Keratinocyte (primary cell): ENCODE measurements around the gene YPEL1. TPM values are rescaled to one million over a fixed set of nuclear protein-coding genes. Genes with fewer than 3 reads are reported as not detected.
A peak's percentile ranks its signal among the peaks of the same experiment; 100 is the strongest.

Source experiments
- DNase-seq: peaks from one replicate; pipeline ENCODE4 v3.0.0-alpha.2; 2011; ENCODE audit warnings: low read depth, missing footprints, low spot score
- FAIRE-seq: peaks from 2 replicates; lab custom pipeline; 2011; peaks lifted over from hg19 to GRCh38; lab: Jason Lieb, UNC
- H2AFZ ChIP-seq: 2 replicates; pipeline ENCODE4 v1.6.0; 2012; ENCODE audit warnings: low read length, control low read depth, inconsistent platforms; ENCODE audit not compliant: control insufficient read depth
- H3K27ac ChIP-seq: 2 replicates; pipeline ENCODE4 v1.5.1; 2011; ENCODE audit warnings: low read length; ENCODE audit not compliant: control insufficient read depth, insufficient read depth
- H3K27me3 ChIP-seq: 3 replicates; pipeline ENCODE4 v1.6.0; 2011; ENCODE audit warnings: low read length; ENCODE audit not compliant: control insufficient read depth, insufficient read depth; ENCODE audit errors: extremely low read depth
- H3K36me3 ChIP-seq, 2 experiments: 2 replicates in 1 of 2; 3 replicates in 1 of 2; pipeline ENCODE4 v1.5.1; 2011; ENCODE audit warnings: low read length in 2 of 2, mild to moderate bottlenecking in 1 of 2; ENCODE audit not compliant: control insufficient read depth in 2 of 2, insufficient read depth in 2 of 2; ENCODE audit errors: extremely low read depth in 1 of 2
- H3K4me1 ChIP-seq: 3 replicates; pipeline ENCODE4 v1.5.1; 2011; ENCODE audit warnings: low read length; ENCODE audit not compliant: control insufficient read depth, insufficient read depth; ENCODE audit errors: extremely low read depth
- H3K4me2 ChIP-seq: 3 replicates; pipeline ENCODE4 v1.6.0; 2011; ENCODE audit warnings: low read depth, low read length; ENCODE audit not compliant: control insufficient read depth, insufficient read depth; ENCODE audit errors: extremely low read depth
- H3K4me3 ChIP-seq, 3 experiments: fragments of 200-600 bp in 1 of 3; sonication (generic) in 1 of 3; 2 replicates in 2 of 3; 3 replicates in 1 of 3; pipeline ENCODE4 v1.5.1; 2011 to 2016; ENCODE audit warnings: low read length in 3 of 3, mild to moderate bottlenecking in 3 of 3, control low read depth in 2 of 3, inconsistent platforms in 1 of 3, low read depth in 1 of 3, mixed read lengths in 1 of 3, mixed run types in 1 of 3, moderate library complexity in 1 of 3; ENCODE audit not compliant: control insufficient read depth in 2 of 3, insufficient read depth in 2 of 3; ENCODE audit errors: extremely low read depth in 1 of 3
- H3K79me2 ChIP-seq: 2 replicates; pipeline ENCODE4 v1.6.0; 2012; ENCODE audit warnings: low read length; ENCODE audit not compliant: control insufficient read depth, insufficient read depth
- H3K9ac ChIP-seq: 3 replicates; pipeline ENCODE4 v1.6.0; 2011; ENCODE audit warnings: low read length; ENCODE audit not compliant: control insufficient read depth, insufficient read depth; ENCODE audit errors: extremely low read depth
- H3K9me1 ChIP-seq: 3 replicates; pipeline ENCODE4 v1.6.0; 2011; ENCODE audit warnings: low read length; ENCODE audit not compliant: control insufficient read depth, insufficient read depth; ENCODE audit errors: extremely low read depth
- H3K9me3 ChIP-seq: 2 replicates; pipeline ENCODE4 v1.5.1; 2012; ENCODE audit warnings: low read depth, low read length; ENCODE audit not compliant: control insufficient read depth
- H4K20me1 ChIP-seq: 3 replicates; pipeline ENCODE4 v1.6.0; 2011; ENCODE audit warnings: low read length; ENCODE audit not compliant: control insufficient read depth, insufficient read depth; ENCODE audit errors: extremely low read depth
- CTCF ChIP-seq, 3 experiments: IDR thresholded peaks in 1 of 3; conservative IDR thresholded peaks in 1 of 3; optimal IDR thresholded peaks in 1 of 3; 2 replicates in 2 of 3; 3 replicates in 1 of 3; pipeline versions ENCODE3 to v1.5.1; 2011; ENCODE audit warnings: low read length in 3 of 3, mild to moderate bottlenecking in 3 of 3, moderate library complexity in 2 of 3, control low read depth in 1 of 3, inconsistent platforms in 1 of 3; ENCODE audit not compliant: insufficient read depth in 2 of 3; ENCODE audit errors: extremely low read depth in 1 of 3
- EZH2 ChIP-seq: IDR thresholded peaks from one replicate; pipeline ENCODE4 v1.6.1; 2012; ENCODE audit warnings: inconsistent platforms, mild to moderate bottlenecking, low read length, moderate library complexity
- dilution Hi-C: fragments of 300-500 bp; cut with MboI; formaldehyde crosslinking; loops from one replicate; pipeline ENCODE4 v1.7.0; 2020; ENCODE audit warnings: low sequenced_read_pairs; ENCODE audit not compliant: extremely low pct_ligation_motif_present
- polyA plus RNA-seq, 5 experiments: library from polyadenylated mRNA; depleted of rRNA in 3 of 5; stranded (reverse) in 3 of 5; stranded (forward) in 1 of 5; unstranded in 1 of 5; fragments of >200 nt; gene quantifications; 1 replicate in 1 of 5; 2 replicates in 3 of 5; 3 replicates in 1 of 5; pipeline versions ENCODE4 v1.2.1 to v1.2.3, GENCODE V29; 2011 to 2012; ENCODE audit warnings: missing spikeins in 2 of 5, low read depth in 1 of 5, low replicate concordance in 1 of 5
- small RNA-seq, 3 experiments: library from RNA; depleted of rRNA; stranded (forward); fragments of <200 nt; gene quantifications; one replicate each; pipeline ENCODE3, GENCODE V24; 2012; ENCODE audit warnings: low read depth in 3 of 3, low replicate concordance in 1 of 3; ENCODE audit not compliant: insufficient read length in 3 of 3

YPEL1 gene
- polyA plus RNA-seq, 1 donor (not counting 4 experiments of a cell fraction or from before 2014, with no cell fraction given), result 0.03 TPM

- H3K4me2 ChIP-seq, result peak overlapping the region; percentile 97
- H3K4me3 ChIP-seq, result peak overlapping the region in 1 of 3 experiments; percentile 80
- H3K4me1 ChIP-seq, result peaks cover 10% of the 10 kb centered on the region
- no peaks in the 10 kb centered on the region for H3K9me1 ChIP-seq
- H3K9ac ChIP-seq, result peak overlapping the region; percentile 72
- no peak overlapping the region for H3K27ac ChIP-seq
- H3K27me3 ChIP-seq, result no peaks in the 10 kb centered on the region
- peaks cover 4% of the 10 kb centered on the region for H4K20me1 ChIP-seq
- FAIRE-seq, result no peak
- peaks cover 5% of the 10 kb centered on the region for H3K79me2 ChIP-seq
- H3K36me3 ChIP-seq, result peaks cover 12 to 14% of the 10 kb centered on the region in 2 experiments
- DNase-seq, result no peak
- TF ChIP-seq EZH2 (no peak), CTCF (optimal IDR thresholded peaks at IDR 0.05 in 1 of 3, IDR thresholded peaks at IDR 0.05 in 1 of 3, conservative IDR thresholded peaks at IDR 0.05 in 1 of 3; ENCODE audit: extremely low read depth in 1 of 3, insufficient read depth in 2 of 3, low read length in 3 of 3) (no peak)
- H2AFZ ChIP-seq, result no peak overlapping the region
- H3K9me3 ChIP-seq, result no peaks in the 10 kb centered on the region
- dilution Hi-C loops, result no loop called here
Measured at GRCh38 chr22:21650823-21651520, 84.6 kb downstream of the YPEL1 start.

DNA sequence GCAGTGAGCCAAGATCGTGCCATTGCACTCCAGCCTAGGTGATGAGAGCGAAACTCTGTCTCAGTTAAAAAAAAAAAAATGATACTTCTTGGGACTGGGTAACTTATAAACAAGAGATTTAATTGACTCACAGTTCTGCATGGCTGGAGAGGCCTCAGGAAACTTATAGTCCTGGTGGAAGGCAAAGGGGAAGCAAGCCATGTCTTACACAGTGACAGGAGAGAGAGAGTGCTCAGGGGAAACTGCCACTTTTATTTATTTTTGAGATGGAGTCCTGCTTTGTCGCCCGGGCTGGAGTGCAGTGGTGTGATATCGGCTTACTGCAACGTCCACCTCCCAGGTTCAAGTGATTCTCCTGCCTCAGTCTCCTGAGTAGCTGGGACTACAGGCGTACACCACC is 85.3 kb downstream of the YPEL1 start:
- peaks cover 10% of the 10 kb centered on the region for H3K4me1 ChIP-seq
- DNase-seq (no peak), FAIRE-seq (no peak)
- H3K9ac ChIP-seq, result no peak overlapping the region
- H2AFZ ChIP-seq, result no peak overlapping the region
- dilution Hi-C loops, result no loop called here
- peaks cover 4% of the 10 kb centered on the region for H4K20me1 ChIP-seq
- H3K36me3 ChIP-seq, result peaks cover 12 to 14% of the 10 kb centered on the region in 2 experiments
- H3K79me2 ChIP-seq, result peaks cover 5% of the 10 kb centered on the region
- H3K27me3 ChIP-seq, result no peaks in the 10 kb centered on the region
- H3K9me1 ChIP-seq, result no peaks in the 10 kb centered on the region
- H3K9me3 ChIP-seq, result no peaks in the 10 kb centered on the region
- H3K4me2 ChIP-seq, result no peak overlapping the region
- no peak overlapping the region for H3K27ac ChIP-seq
- TF ChIP-seq EZH2 (no peak), CTCF (optimal IDR thresholded peaks at IDR 0.05 in 1 of 3, IDR thresholded peaks at IDR 0.05 in 1 of 3, conservative IDR thresholded peaks at IDR 0.05 in 1 of 3; ENCODE audit: extremely low read depth in 1 of 3, insufficient read depth in 2 of 3, low read length in 3 of 3) (no peak)
- H3K4me3 ChIP-seq, result no peak overlapping the region

Small RNA genes within 50 kb of the gene (small RNA-seq; reads per million reads assigned to genes)
- gene MIR301B (2.9 to 170 (median 39.9) reads per million in 3 experiments), gene RN7SL280P (0 reads per million in 3 experiments)

Other genes with a start within 250 kb of the YPEL1 start
- 0.01 TPM in 1 of 3 replicates, not detected in the others for gene RIMBP3C, start 184.3 kb downstream of the YPEL1 start, polyA plus RNA-seq
- gene UBE2L3, start 168.1 kb downstream of the YPEL1 start, polyA plus RNA-seq, result 43.7 to 92.1 TPM (median 80.8 TPM) in 3 replicates
- gene YDJC, start 105.8 kb downstream of the YPEL1 start, polyA plus RNA-seq, result 18.2 to 31.8 TPM (median 22.3 TPM) in 3 replicates
- gene CCDC116, start 103.0 kb downstream of the YPEL1 start, polyA plus RNA-seq, result 0.03 TPM in 3 replicates
- 23.2 to 33.1 TPM (median 25.6 TPM) in 3 replicates for gene SDF2L1, start 93.5 kb downstream of the YPEL1 start, polyA plus RNA-seq
- 24.6 to 31.4 TPM (median 30.2 TPM) in 3 replicates for gene PPIL2, start 69.8 kb downstream of the YPEL1 start, polyA plus RNA-seq
- 106 to 136 TPM (median 117 TPM) in 3 replicates for gene MAPK1, start 131.9 kb upstream of the YPEL1 start, polyA plus RNA-seq
- gene PPM1F, start 217.1 kb upstream of the YPEL1 start, polyA plus RNA-seq, result 15.6 to 21.8 TPM (median 18.2 TPM) in 3 replicates
- 13.8 to 14.8 TPM (median 13.9 TPM) in 3 replicates for gene TOP3B, start 247.0 kb upstream of the YPEL1 start, polyA plus RNA-seq